A549 (cell line): Measurements from ENCODE around the gene GRID2.

Experiments used
- CEBPB ChIP-seq, 2 experiments: fragments of >200 bp in 1 of 2; sonication (Bioruptor Twin) in 1 of 2; formaldehyde crosslinking in 1 of 2; IDR thresholded peaks; 2 replicates each; pipeline ENCODE4 v1.6.1; 2012 to 2016
- CHD2 ChIP-seq: fragments of 150-350 bp; IDR thresholded peaks from 2 replicates; pipeline ENCODE4 v1.6.1; 2014; ENCODE audit warnings: low read length; ENCODE audit not compliant: partially characterized antibody
- E2F6 ChIP-seq: IDR thresholded peaks from 2 replicates; pipeline ENCODE4 v1.6.1; 2012; ENCODE audit warnings: low read depth, borderline replicate concordance
- EP300 ChIP-seq, 2 experiments: fragments of >200 bp; sonication (Bioruptor Twin); formaldehyde crosslinking; IDR thresholded peaks; 2 replicates in 1 of 2; 3 replicates in 1 of 2; pipeline ENCODE4 v1.6.1; 2016 to 2017
- GATA3 ChIP-seq: IDR thresholded peaks from 2 replicates; pipeline ENCODE4 v1.6.1; 2012; ENCODE audit warnings: borderline replicate concordance
- HDAC2 ChIP-seq: fragments of 200-600 bp; sonication (generic); IDR thresholded peaks from 2 replicates; pipeline ENCODE4 v1.6.1; 2016
- MAX ChIP-seq: IDR thresholded peaks from 2 replicates; pipeline ENCODE4 v1.6.1; 2012
- MAZ ChIP-seq: fragments of 150-350 bp; IDR thresholded peaks from 2 replicates; pipeline ENCODE4 v1.6.1; 2014; ENCODE audit warnings: antibody characterized with exemption, low read depth, low read length, borderline replicate concordance
- MYC ChIP-seq: IDR thresholded peaks from 2 replicates; pipeline ENCODE4 v1.6.1; 2012; ENCODE audit warnings: mild to moderate bottlenecking, inconsistent platforms, low read length, improper control_type of control experiment, borderline replicate concordance
- SREBF2 ChIP-seq: fragments of 450-650 bp; IDR thresholded peaks from 2 replicates; pipeline ENCODE4 v1.6.1; 2014; ENCODE audit warnings: mild to moderate bottlenecking, moderate library complexity
- TP53 ChIP-seq: fragments of 250-450 bp; sonication (Bioruptor Pico); IDR thresholded peaks from 2 replicates; pipeline ENCODE4 v1.5.0; 2021; ENCODE audit warnings: mild to moderate bottlenecking, moderate library complexity
- TF ChIP-seq, protein P1 (sequence below): fragments of >200 bp; sonication (Bioruptor Twin); formaldehyde crosslinking; IDR thresholded peaks from 3 replicates; pipeline ENCODE4 v1.5.1; 2016
- TF ChIP-seq, protein P2 (sequence below): fragments of 450-650 bp; IDR thresholded peaks from 2 replicates; pipeline ENCODE4 v1.6.1; 2014; ENCODE audit warnings: antibody characterized with exemption
- TF ChIP-seq, protein P3 (sequence below): fragments of 200-600 bp; sonication (generic); IDR thresholded peaks from 2 replicates; pipeline ENCODE4 v1.6.1; 2016; ENCODE audit warnings: antibody characterized with exemption, mild to moderate bottlenecking, moderate library complexity

DNA sequence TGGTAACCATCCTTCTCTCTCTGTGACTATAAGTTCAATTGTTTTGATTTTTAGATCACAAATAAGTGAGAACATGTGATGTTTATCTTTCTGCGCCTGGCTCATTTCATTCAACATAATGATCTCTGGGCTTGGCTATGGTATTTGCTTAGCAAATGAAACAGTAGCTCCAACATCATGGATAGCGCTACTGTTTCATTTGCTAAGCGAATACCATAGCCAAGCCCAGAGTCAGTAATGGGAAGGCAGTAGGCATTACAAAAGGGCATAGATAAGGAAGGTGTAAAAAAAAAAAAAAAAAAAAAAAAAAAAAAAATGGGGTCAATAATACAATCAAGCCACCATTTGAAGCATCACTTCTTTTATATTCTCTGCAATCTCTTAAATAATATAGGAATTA, 1055.8 kb downstream of the GRID2 start:
- no peak for TF ChIP-seq CHD2
- TF ChIP-seq MAZ = no peak
- TF ChIP-seq, protein P1, sequence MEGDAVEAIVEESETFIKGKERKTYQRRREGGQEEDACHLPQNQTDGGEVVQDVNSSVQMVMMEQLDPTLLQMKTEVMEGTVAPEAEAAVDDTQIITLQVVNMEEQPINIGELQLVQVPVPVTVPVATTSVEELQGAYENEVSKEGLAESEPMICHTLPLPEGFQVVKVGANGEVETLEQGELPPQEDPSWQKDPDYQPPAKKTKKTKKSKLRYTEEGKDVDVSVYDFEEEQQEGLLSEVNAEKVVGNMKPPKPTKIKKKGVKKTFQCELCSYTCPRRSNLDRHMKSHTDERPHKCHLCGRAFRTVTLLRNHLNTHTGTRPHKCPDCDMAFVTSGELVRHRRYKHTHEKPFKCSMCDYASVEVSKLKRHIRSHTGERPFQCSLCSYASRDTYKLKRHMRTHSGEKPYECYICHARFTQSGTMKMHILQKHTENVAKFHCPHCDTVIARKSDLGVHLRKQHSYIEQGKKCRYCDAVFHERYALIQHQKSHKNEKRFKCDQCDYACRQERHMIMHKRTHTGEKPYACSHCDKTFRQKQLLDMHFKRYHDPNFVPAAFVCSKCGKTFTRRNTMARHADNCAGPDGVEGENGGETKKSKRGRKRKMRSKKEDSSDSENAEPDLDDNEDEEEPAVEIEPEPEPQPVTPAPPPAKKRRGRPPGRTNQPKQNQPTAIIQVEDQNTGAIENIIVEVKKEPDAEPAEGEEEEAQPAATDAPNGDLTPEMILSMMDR = no peak
- TF ChIP-seq GATA3 = no peak
- no peak for TF ChIP-seq HDAC2
- TF ChIP-seq, protein P2, sequence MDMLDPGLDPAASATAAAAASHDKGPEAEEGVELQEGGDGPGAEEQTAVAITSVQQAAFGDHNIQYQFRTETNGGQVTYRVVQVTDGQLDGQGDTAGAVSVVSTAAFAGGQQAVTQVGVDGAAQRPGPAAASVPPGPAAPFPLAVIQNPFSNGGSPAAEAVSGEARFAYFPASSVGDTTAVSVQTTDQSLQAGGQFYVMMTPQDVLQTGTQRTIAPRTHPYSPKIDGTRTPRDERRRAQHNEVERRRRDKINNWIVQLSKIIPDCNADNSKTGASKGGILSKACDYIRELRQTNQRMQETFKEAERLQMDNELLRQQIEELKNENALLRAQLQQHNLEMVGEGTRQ = no peak
- TF ChIP-seq, protein P3, sequence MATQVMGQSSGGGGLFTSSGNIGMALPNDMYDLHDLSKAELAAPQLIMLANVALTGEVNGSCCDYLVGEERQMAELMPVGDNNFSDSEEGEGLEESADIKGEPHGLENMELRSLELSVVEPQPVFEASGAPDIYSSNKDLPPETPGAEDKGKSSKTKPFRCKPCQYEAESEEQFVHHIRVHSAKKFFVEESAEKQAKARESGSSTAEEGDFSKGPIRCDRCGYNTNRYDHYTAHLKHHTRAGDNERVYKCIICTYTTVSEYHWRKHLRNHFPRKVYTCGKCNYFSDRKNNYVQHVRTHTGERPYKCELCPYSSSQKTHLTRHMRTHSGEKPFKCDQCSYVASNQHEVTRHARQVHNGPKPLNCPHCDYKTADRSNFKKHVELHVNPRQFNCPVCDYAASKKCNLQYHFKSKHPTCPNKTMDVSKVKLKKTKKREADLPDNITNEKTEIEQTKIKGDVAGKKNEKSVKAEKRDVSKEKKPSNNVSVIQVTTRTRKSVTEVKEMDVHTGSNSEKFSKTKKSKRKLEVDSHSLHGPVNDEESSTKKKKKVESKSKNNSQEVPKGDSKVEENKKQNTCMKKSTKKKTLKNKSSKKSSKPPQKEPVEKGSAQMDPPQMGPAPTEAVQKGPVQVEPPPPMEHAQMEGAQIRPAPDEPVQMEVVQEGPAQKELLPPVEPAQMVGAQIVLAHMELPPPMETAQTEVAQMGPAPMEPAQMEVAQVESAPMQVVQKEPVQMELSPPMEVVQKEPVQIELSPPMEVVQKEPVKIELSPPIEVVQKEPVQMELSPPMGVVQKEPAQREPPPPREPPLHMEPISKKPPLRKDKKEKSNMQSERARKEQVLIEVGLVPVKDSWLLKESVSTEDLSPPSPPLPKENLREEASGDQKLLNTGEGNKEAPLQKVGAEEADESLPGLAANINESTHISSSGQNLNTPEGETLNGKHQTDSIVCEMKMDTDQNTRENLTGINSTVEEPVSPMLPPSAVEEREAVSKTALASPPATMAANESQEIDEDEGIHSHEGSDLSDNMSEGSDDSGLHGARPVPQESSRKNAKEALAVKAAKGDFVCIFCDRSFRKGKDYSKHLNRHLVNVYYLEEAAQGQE = no peak
- no peak for TF ChIP-seq CEBPB (IDR thresholded peaks at IDR 0.05)
- TF ChIP-seq EP300 (IDR thresholded peaks at IDR 0.05) = no peak
- no peak for TF ChIP-seq SREBF2
- TF ChIP-seq MAX = no peak
- no peak for TF ChIP-seq TP53 (CRISPR knock-in tag)
- TF ChIP-seq E2F6 = no peak
- TF ChIP-seq MYC = no peak
